Spinal cord (tissue), 10 donors: ENCODE data around the gene ABCC6. TPM values are rescaled to one million over a fixed set of nuclear protein-coding genes. Genes with fewer than 3 reads are reported as not detected.
"Not testable (repeated sequence)": the region's sequence is repeated elsewhere in the genome, so short reads cannot be mapped to it uniquely, and the experiment has no call there.

Experiments used
- DNase-seq, 6 donors: peaks; one replicate each; pipeline versions ENCODE4 v3.0.0 to v3.0.0-alpha.2; 2013 to 2015; ENCODE audit warnings: low spot score in 6 of 6, low read depth in 4 of 6
- H3K27ac ChIP-seq: one replicate; pipeline ENCODE4 v1.5.1; 2013; ENCODE audit warnings: low read depth, low read length, control low read depth
- H3K27me3 ChIP-seq: one replicate; pipeline ENCODE4 v1.6.1; 2013; ENCODE audit warnings: low read length; ENCODE audit not compliant: control insufficient read depth, insufficient read depth
- H3K36me3 ChIP-seq: one replicate; pipeline ENCODE4 v1.6.1; 2013; ENCODE audit warnings: low read length; ENCODE audit not compliant: control insufficient read depth, insufficient read depth
- H3K4me1 ChIP-seq: one replicate; pipeline ENCODE4 v1.6.1; 2013; ENCODE audit warnings: low read length; ENCODE audit not compliant: control insufficient read depth, insufficient read depth
- H3K4me3 ChIP-seq: one replicate; pipeline ENCODE4 v1.5.1; 2013; ENCODE audit warnings: low read depth, low read length, control low read depth
- H3K9me3 ChIP-seq: one replicate; pipeline ENCODE4 v1.6.1; 2013; ENCODE audit warnings: low read length; ENCODE audit not compliant: control insufficient read depth, insufficient read depth
- WGBS: methylation state at CpG from one replicate; pipeline ENCODE4 v1.1.5; 2013; ENCODE audit warnings: missing lambda C conversion rate; ENCODE audit not compliant: insufficient coverage; 5-methylcytosine and 5-hydroxymethylcytosine counted together
- polyA plus RNA-seq, 2 donors: library from polyadenylated mRNA; unstranded; fragments of 120-200 nt; gene quantifications; one replicate each; pipeline ENCODE4 v1.2.1, GENCODE V29; 2013; ENCODE audit not compliant: insufficient read length in 2 of 2
- total RNA-seq, 2 donors: library from RNA; depleted of rRNA in 1 of 2; stranded (reverse); fragments of 120-200 nt in 1 of 2; fragments of >200 nt in 1 of 2; gene quantifications; one replicate each; pipeline versions ENCODE4 v1.2.3 to v1.2.4, GENCODE V29; 2013 to 2014
- donor health status: healthy.

ABCC6 gene
- total and polyA plus RNA-seq, 4 donors = 0.69 to 3.4 (median 1.7) TPM

- WGBS = 82% methylated on average over 6 of the region's 15 CpGs
These were observed 75.2 kb downstream of the ABCC6 start for GRCh38 chr16:16148000-16148599.

DNA sequence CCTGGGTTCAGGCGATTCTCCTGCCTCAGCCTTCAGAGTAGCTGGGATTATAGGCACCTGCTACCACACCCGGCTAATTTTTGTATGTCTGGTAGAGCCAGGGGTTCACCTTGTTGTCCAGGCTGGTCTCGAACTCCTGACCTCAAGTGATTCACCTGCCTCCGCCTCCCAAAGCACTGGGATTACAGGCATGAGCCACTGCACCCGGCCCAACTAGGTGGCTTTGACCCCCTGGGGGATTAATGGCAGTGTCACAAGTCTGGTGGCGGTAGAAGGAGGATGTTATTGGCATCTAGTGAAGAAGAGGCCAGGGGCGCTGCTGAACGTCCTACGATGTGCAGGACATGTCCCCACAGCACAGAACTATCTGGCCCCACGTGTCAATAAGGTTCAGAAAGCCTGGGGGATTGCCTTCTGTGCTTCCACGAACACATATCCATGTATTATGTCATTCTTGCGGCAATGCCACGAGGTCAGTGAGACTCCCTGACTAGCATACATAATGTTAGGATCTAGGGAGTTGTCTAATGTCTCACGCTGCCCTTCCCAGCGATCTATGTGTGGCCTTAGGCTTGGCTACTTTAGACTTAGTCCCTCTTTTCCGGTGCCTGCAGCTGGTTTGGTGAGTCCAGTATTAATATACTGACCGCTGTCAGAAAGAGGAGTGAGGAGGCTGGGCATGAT is 75.8 kb downstream of the ABCC6 start:
- Histone ChIP-seq H3K27me3 (no peaks in the 10 kb centered on the region), H3K36me3 (peaks cover 18% of the 10 kb centered on the region), H3K4me1 (peaks cover 26% of the 10 kb centered on the region), H3K4me3 (no peak overlapping the region), H3K27ac (no peak overlapping the region), H3K9me3 (no peaks in the 10 kb centered on the region)
- peak in 1 of 6 donors; percentile 9 for DNase-seq
- WGBS = 84% methylated on average over 16 of the region's 17 CpGs

More at GRCh38 chr16:16148000-16148599, 75.2 kb downstream of the ABCC6 start:
- H3K4me3 ChIP-seq, DNase-seq, H3K27ac ChIP-seq, H3K9me3 ChIP-seq, H3K27me3 ChIP-seq: not testable (repeated sequence)
- peaks cover 26% of the 10 kb centered on the region for H3K4me1 ChIP-seq
- H3K36me3 ChIP-seq = peaks cover 18% of the 10 kb centered on the region

DNA sequence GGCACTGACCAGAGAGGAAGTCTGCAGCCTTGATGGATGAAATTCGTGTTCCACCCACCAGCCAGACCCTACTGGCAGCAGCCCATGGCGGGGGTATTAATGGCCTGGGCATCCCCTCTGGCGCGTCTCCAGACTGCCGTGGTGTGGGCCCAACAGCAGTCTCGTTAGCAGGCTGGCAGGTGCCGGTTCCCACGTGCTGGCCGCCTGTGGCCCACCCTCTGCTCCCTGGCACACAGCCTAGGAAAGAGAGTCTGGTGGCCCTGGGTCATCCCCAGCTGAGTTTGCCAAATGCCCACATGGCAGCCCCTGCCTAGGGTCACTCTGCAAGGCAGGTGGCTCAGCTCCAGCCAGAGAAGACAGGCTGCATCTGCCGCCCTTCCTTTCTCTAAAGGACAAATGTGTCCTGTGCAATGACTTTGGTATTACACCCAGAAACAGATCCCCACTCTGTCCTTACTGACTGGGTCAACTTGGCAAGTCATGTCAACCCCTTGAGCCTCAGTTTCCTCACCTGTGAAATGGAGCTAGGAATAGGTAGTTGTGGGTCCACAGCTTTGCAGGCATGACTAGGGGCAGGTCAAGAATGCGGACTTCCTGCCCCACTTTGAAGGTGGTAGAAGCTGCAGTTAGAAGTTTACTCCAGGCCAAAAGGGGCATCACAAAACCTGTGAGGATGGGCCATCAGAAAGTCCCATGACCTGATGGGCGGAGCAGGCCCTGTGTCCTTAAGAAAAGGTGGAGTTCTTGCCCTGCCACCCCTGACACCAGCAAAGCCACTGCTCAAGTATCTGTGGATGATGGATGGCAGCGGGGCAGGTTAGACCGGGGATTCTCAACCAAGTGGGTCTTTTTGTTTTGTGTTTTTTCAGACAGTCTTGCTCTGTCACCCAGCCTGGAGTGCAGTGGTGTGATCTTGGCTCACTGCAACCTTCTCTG is 76.6 kb downstream of the ABCC6 start:
- Histone ChIP-seq H3K36me3 (peaks cover 23% of the 10 kb centered on the region), H3K4me1 (peaks cover 26% of the 10 kb centered on the region), H3K27me3 (no peaks in the 10 kb centered on the region), H3K27ac (no peak overlapping the region), H3K4me3 (no peak overlapping the region), H3K9me3 (no peaks in the 10 kb centered on the region)
- WGBS = 41% methylated on average over 14 of the region's 14 CpGs
- peak in 3 of 6 donors; percentile 20 to 72 (median 68) for DNase-seq

DNA sequence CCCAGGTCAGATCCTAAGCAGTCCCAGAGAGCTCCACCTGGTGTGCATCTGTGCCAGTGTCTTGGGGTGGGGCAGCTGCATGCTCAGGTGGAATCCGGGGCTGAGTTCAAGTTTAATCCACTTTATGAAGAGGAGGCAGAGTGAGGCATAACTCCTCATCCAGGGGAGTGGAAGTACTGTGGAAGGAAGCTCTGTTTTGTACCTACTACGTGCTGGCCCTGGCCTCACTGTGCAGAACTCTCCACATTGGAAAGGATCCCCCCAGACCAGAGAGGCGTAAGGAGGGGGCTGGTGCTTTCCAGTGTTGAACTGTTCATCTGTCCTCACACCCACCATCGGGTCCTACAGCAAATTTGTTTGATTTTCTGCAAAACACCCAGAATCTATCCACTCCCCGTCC is 78.0 kb downstream of the ABCC6 start:
- no peak overlapping the region for H3K4me3 ChIP-seq
- H3K36me3 ChIP-seq = peaks cover 31% of the 10 kb centered on the region
- H3K9me3 ChIP-seq = no peaks in the 10 kb centered on the region
- H3K4me1 ChIP-seq = peaks cover 19% of the 10 kb centered on the region
- WGBS = 98% methylated on average over 4 of the region's 5 CpGs
- DNase-seq = no peak
- H3K27me3 ChIP-seq = no peaks in the 10 kb centered on the region
- H3K27ac ChIP-seq = no peak overlapping the region

- no peaks in the 10 kb centered on the region for H3K9me3 ChIP-seq
- no peak overlapping the region for H3K4me3 ChIP-seq
- H3K27me3 ChIP-seq = no peaks in the 10 kb centered on the region
- WGBS = 96% methylated on average over 5 of the region's 5 CpGs
- DNase-seq = no peak
- H3K4me1 ChIP-seq = peaks cover 11% of the 10 kb centered on the region
- peaks cover 30% of the 10 kb centered on the region for H3K36me3 ChIP-seq
- no peak overlapping the region for H3K27ac ChIP-seq
These were observed 78.9 kb downstream of the ABCC6 start for GRCh38 chr16:16144416-16144815.

- Histone ChIP-seq H3K27ac (no peak overlapping the region), H3K4me1 (peaks cover 11% of the 10 kb centered on the region), H3K4me3 (no peak overlapping the region), H3K9me3 (no peaks in the 10 kb centered on the region), H3K36me3 (peaks cover 35% of the 10 kb centered on the region), H3K27me3 (no peaks in the 10 kb centered on the region)
- no CpG with 5 or more reads among the region's 8 CpGs for WGBS
- DNase-seq = no peak
These were observed 79.4 kb downstream of the ABCC6 start for GRCh38 chr16:16143931-16144330.

- H3K4me1 ChIP-seq = peaks cover 11% of the 10 kb centered on the region
- WGBS = 95% methylated on average over 11 of the region's 15 CpGs
- H3K27me3 ChIP-seq = no peaks in the 10 kb centered on the region
- no peak overlapping the region for H3K27ac ChIP-seq
- DNase-seq = no peak
- no peaks in the 10 kb centered on the region for H3K9me3 ChIP-seq
- peaks cover 43% of the 10 kb centered on the region for H3K36me3 ChIP-seq
- H3K4me3 ChIP-seq = no peak overlapping the region
These were observed 80.1 kb downstream of the ABCC6 start for GRCh38 chr16:16143038-16143763.

- Histone ChIP-seq H3K4me3 (no peak overlapping the region), H3K9me3 (no peaks in the 10 kb centered on the region), H3K36me3 (peaks cover 56% of the 10 kb centered on the region), H3K4me1 (peaks cover 11% of the 10 kb centered on the region), H3K27me3 (no peaks in the 10 kb centered on the region), H3K27ac (no peak overlapping the region)
- 97% methylated on average over 4 of the region's 7 CpGs for WGBS
- no peak for DNase-seq
These were observed 81.4 kb downstream of the ABCC6 start for GRCh38 chr16:16141784-16142396.

DNA sequence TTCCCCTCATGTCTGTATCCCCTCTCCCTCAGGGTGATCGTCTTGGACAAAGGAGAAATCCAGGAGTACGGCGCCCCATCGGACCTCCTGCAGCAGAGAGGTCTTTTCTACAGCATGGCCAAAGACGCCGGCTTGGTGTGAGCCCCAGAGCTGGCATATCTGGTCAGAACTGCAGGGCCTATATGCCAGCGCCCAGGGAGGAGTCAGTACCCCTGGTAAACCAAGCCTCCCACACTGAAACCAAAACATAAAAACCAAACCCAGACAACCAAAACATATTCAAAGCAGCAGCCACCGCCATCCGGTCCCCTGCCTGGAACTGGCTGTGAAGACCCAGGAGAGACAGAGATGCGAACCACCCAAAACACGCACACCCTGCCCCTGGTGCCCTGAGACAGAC is 82.2 kb downstream of the ABCC6 start:
- no peaks in the 10 kb centered on the region for H3K27me3 ChIP-seq
- 95% methylated on average over 10 of the region's 11 CpGs for WGBS
- peaks cover 4% of the 10 kb centered on the region for H3K4me1 ChIP-seq
- H3K4me3 ChIP-seq = no peak overlapping the region
- H3K36me3 ChIP-seq = peaks cover 59% of the 10 kb centered on the region
- no peak overlapping the region for H3K27ac ChIP-seq
- DNase-seq = no peak
- H3K9me3 ChIP-seq = no peaks in the 10 kb centered on the region
